Neural cell (in vitro differentiated cells): ENCODE results near the gene PDE3A. TPM values are rescaled to one million over a fixed set of nuclear protein-coding genes. Genes with fewer than 3 reads are reported as not detected.
A peak's percentile ranks its signal among the peaks of the same experiment; 100 is the strongest.

Experiments
- H2AFZ ChIP-seq: fragments of 200-600, 300-800 bp; sonication (generic), shearing (Covaris generic); 2 replicates; pipeline ENCODE4 v1.6.0; 2014; ENCODE audit warnings: low read depth, mild to moderate bottlenecking, antibody characterized with exemption, low read length, moderate library complexity
- H3F3A ChIP-seq: fragments of 200-600 bp; shearing (Covaris generic); 2 replicates; pipeline ENCODE4 v1.6.1; 2016; ENCODE audit warnings: mild to moderate bottlenecking, moderate library complexity, mixed read lengths, antibody characterized with exemption, low read length; ENCODE audit not compliant: insufficient read depth, poor library complexity, severe bottlenecking
- H3K27ac ChIP-seq: fragments of 200-600, 300-800 bp; sonication (generic), shearing (Covaris generic); 2 replicates; pipeline ENCODE4 v1.5.1; 2014; ENCODE audit warnings: mild to moderate bottlenecking, low read length, moderate library complexity
- H3K27me3 ChIP-seq: fragments of 300-800, 200-600 bp; sonication (generic), shearing (Covaris generic); 2 replicates; pipeline ENCODE4 v1.6.0; 2014; ENCODE audit warnings: mild to moderate bottlenecking, low read depth, low read length, moderate library complexity; ENCODE audit not compliant: insufficient read depth
- H3K36me3 ChIP-seq: fragments of 300-800, 200-600 bp; sonication (generic), shearing (Covaris generic); 2 replicates; pipeline ENCODE4 v1.5.1; 2014; ENCODE audit warnings: mild to moderate bottlenecking, antibody characterized with exemption, low read length, moderate library complexity; ENCODE audit not compliant: insufficient read depth
- H3K4me2 ChIP-seq: fragments of 300-800, 200-600 bp; sonication (generic), shearing (Covaris generic); 2 replicates; pipeline ENCODE4 v1.6.0; 2014; ENCODE audit warnings: mild to moderate bottlenecking, low read length
- H3K4me3 ChIP-seq: fragments of 300-800, 200-600 bp; sonication (generic), shearing (Covaris generic); 2 replicates; pipeline ENCODE4 v1.5.1; 2014; ENCODE audit warnings: mild to moderate bottlenecking, low read length, moderate library complexity
- H3K79me2 ChIP-seq: fragments of 200-600 bp; shearing (Covaris generic); replicated peaks from 2 replicates; pipeline ENCODE4 v1.6.0; 2014; ENCODE audit warnings: mild to moderate bottlenecking, low read length, moderate library complexity; ENCODE audit not compliant: insufficient read depth
- H3K9ac ChIP-seq: fragments of 300-800, 200-600 bp; sonication (generic), shearing (Covaris generic); 2 replicates; pipeline ENCODE4 v1.6.1; 2016; ENCODE audit warnings: mild to moderate bottlenecking, low read length, mixed read lengths
- H3K9me2 ChIP-seq: fragments of 200-600 bp; shearing (Covaris generic); 2 replicates; pipeline ENCODE4 v1.6.1; 2016; ENCODE audit warnings: mild to moderate bottlenecking, low read length, mixed read lengths; ENCODE audit not compliant: insufficient read depth
- H3K9me3 ChIP-seq: fragments of 200-600, 300-800 bp; sonication (generic), shearing (Covaris generic); 2 replicates; pipeline ENCODE4 v1.6.1; 2016; ENCODE audit warnings: mild to moderate bottlenecking, mixed run types, low read length, moderate library complexity, mixed read lengths
- H4K20me1 ChIP-seq: fragments of 200-600 bp; shearing (Covaris generic); 2 replicates; pipeline ENCODE4 v1.6.1; 2016; ENCODE audit warnings: mild to moderate bottlenecking, mixed run types; ENCODE audit not compliant: insufficient read depth
- EP300 ChIP-seq: fragments of 450-650 bp; conservative IDR thresholded peaks from 2 replicates; pipeline ENCODE4 v1.6.1; 2014; ENCODE audit warnings: antibody characterized with exemption, mild to moderate bottlenecking, moderate library complexity; ENCODE audit not compliant: poor library complexity, severe bottlenecking
- EZH2 ChIP-seq: fragments of 200-600, 300-800 bp; shearing (Covaris generic), sonication (generic); IDR thresholded peaks from 2 replicates; pipeline ENCODE4 v1.6.1; 2014; ENCODE audit warnings: antibody characterized with exemption, low read length, borderline replicate concordance, mild to moderate bottlenecking; ENCODE audit not compliant: insufficient read depth, poor library complexity, severe bottlenecking
- MXI1 ChIP-seq: fragments of 450-650 bp; conservative IDR thresholded peaks from 2 replicates; pipeline ENCODE4 v1.6.1; 2014; ENCODE audit warnings: antibody characterized with exemption, mild to moderate bottlenecking; ENCODE audit not compliant: poor library complexity, severe bottlenecking
- POLR2AphosphoS5 ChIP-seq: IDR thresholded peaks from 2 replicates; pipeline ENCODE4 v1.6.1; 2012
- RAD21 ChIP-seq: fragments of 450-650 bp; conservative IDR thresholded peaks from 2 replicates; pipeline ENCODE4 v1.6.1; 2014; ENCODE audit warnings: antibody characterized with exemption, mild to moderate bottlenecking, moderate library complexity
- SMC3 ChIP-seq: fragments of 450-650 bp; conservative IDR thresholded peaks from 2 replicates; pipeline ENCODE4 v1.6.1; 2014; ENCODE audit warnings: antibody characterized with exemption, mild to moderate bottlenecking, moderate library complexity; ENCODE audit not compliant: poor library complexity
- TAF1 ChIP-seq: IDR thresholded peaks from 2 replicates; pipeline ENCODE4 v1.6.1; 2012; ENCODE audit warnings: low read depth
- polyA plus RNA-seq: library from polyadenylated mRNA; depleted of rRNA; stranded (reverse); fragments of >200 nt; gene quantifications from 2 replicates; pipeline ENCODE4 v1.2.3, GENCODE V29; 2014
- TF ChIP-seq, protein P1 (sequence below): IDR thresholded peaks from 2 replicates; pipeline ENCODE4 v1.6.1; 2012; ENCODE audit warnings: borderline replicate concordance
- TF ChIP-seq, protein P2 (sequence below): fragments of 450-650 bp; IDR thresholded peaks from 2 replicates; pipeline ENCODE4 v1.5.1; 2014; ENCODE audit warnings: antibody characterized with exemption, mild to moderate bottlenecking, moderate library complexity; ENCODE audit not compliant: poor library complexity, severe bottlenecking

Gene PDE3A
- polyA plus RNA-seq, 1 donor from 2014 or later = 0.94 TPM

DNA sequence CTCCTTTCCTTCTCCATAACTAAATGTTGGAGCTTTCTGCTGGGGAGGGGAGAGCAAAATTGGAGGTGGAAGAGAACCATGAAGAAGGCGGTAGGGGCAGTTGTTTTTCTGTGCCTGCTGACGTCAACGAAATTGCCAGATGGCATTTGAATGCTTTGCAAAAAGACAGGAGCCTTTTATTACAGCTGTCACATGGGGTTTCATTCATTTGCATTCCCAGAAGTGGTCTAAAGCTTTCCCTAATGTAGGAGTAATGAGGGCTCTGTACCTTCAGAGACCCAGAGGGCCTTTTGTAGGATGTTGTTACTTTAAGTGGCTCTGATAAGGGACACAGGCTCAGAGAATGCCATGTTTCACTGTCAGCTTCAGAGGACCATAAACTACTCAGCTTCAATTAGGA is 219.7 kb downstream of the PDE3A start:
- Histone ChIP-seq H3K36me3 (no peaks in the 10 kb centered on the region), H4K20me1 (no peaks in the 10 kb centered on the region), H3K27ac (peak overlapping the region; percentile 53), H3K4me2 (no peak overlapping the region), H2AFZ (no peak overlapping the region), H3K9me2 (no peaks in the 10 kb centered on the region), H3K79me2 (no peaks in the 10 kb centered on the region), H3K4me3 (no peak overlapping the region), H3K27me3 (no peaks in the 10 kb centered on the region), H3K9me3 (no peaks in the 10 kb centered on the region), H3F3A (no peaks in the 10 kb centered on the region), H3K9ac (peak overlapping the region; percentile 11)
- TF ChIP-seq, protein P1, sequence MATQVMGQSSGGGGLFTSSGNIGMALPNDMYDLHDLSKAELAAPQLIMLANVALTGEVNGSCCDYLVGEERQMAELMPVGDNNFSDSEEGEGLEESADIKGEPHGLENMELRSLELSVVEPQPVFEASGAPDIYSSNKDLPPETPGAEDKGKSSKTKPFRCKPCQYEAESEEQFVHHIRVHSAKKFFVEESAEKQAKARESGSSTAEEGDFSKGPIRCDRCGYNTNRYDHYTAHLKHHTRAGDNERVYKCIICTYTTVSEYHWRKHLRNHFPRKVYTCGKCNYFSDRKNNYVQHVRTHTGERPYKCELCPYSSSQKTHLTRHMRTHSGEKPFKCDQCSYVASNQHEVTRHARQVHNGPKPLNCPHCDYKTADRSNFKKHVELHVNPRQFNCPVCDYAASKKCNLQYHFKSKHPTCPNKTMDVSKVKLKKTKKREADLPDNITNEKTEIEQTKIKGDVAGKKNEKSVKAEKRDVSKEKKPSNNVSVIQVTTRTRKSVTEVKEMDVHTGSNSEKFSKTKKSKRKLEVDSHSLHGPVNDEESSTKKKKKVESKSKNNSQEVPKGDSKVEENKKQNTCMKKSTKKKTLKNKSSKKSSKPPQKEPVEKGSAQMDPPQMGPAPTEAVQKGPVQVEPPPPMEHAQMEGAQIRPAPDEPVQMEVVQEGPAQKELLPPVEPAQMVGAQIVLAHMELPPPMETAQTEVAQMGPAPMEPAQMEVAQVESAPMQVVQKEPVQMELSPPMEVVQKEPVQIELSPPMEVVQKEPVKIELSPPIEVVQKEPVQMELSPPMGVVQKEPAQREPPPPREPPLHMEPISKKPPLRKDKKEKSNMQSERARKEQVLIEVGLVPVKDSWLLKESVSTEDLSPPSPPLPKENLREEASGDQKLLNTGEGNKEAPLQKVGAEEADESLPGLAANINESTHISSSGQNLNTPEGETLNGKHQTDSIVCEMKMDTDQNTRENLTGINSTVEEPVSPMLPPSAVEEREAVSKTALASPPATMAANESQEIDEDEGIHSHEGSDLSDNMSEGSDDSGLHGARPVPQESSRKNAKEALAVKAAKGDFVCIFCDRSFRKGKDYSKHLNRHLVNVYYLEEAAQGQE = peak; percentile 41
- TF ChIP-seq MXI1 = peak; percentile 38
- peak; percentile 75 for TF ChIP-seq EP300
- TF ChIP-seq, protein P2, sequence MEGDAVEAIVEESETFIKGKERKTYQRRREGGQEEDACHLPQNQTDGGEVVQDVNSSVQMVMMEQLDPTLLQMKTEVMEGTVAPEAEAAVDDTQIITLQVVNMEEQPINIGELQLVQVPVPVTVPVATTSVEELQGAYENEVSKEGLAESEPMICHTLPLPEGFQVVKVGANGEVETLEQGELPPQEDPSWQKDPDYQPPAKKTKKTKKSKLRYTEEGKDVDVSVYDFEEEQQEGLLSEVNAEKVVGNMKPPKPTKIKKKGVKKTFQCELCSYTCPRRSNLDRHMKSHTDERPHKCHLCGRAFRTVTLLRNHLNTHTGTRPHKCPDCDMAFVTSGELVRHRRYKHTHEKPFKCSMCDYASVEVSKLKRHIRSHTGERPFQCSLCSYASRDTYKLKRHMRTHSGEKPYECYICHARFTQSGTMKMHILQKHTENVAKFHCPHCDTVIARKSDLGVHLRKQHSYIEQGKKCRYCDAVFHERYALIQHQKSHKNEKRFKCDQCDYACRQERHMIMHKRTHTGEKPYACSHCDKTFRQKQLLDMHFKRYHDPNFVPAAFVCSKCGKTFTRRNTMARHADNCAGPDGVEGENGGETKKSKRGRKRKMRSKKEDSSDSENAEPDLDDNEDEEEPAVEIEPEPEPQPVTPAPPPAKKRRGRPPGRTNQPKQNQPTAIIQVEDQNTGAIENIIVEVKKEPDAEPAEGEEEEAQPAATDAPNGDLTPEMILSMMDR = no peak

GRCh38 chr12:20590570-20590969 is 222.2 kb downstream of the PDE3A start:
- Histone ChIP-seq H3K9me3 (no peaks in the 10 kb centered on the region), H3K4me3 (no peak overlapping the region), H2AFZ (no peak overlapping the region), H3F3A (no peaks in the 10 kb centered on the region), H3K27ac (no peak overlapping the region), H4K20me1 (no peaks in the 10 kb centered on the region), H3K27me3 (no peaks in the 10 kb centered on the region), H3K79me2 (no peaks in the 10 kb centered on the region), H3K36me3 (no peaks in the 10 kb centered on the region), H3K9me2 (no peaks in the 10 kb centered on the region), H3K9ac (no peak overlapping the region), H3K4me2 (no peak overlapping the region)
- TF ChIP-seq SMC3 = no peak
- TF ChIP-seq POLR2AphosphoS5 = no peak
- TF ChIP-seq MXI1 = no peak
- no peak for TF ChIP-seq TAF1
- TF ChIP-seq RAD21 = no peak
- no peak for TF ChIP-seq EZH2
- TF ChIP-seq, protein P2 = no peak
